Measurements from ENCODE around the gene TUBB8B. TPM values are rescaled to one million over a fixed set of nuclear protein-coding genes. Genes with fewer than 3 reads are reported as not detected.
"Not testable (repeated sequence)": the region's sequence is repeated elsewhere in the genome, so short reads cannot be mapped to it uniquely, and the experiment has no call there.

Gene TUBB8B
- total RNA-seq, 1 donor from 2014 or later, result 0.36 TPM

- H3K9ac ChIP-seq; H3K4me1 Mint-ChIP-seq; H3K27ac ChIP-seq; H3K27ac Mint-ChIP-seq; H3K79me2 ChIP-seq (ENCODE audit: low read depth); H3K36me3 Mint-ChIP-seq; H3F3A ChIP-seq (ENCODE audit: low read depth); H3K36me3 ChIP-seq; H3K9me3 ChIP-seq (ENCODE audit: low read depth); H3K9me3 Mint-ChIP-seq; H2AFZ ChIP-seq (replicated peaks); H3K4me2 ChIP-seq; H4K20me1 ChIP-seq (ENCODE audit: low read depth); H3K4me1 ChIP-seq; DNase-seq (ENCODE audit: low spot score); H3K27me3 Mint-ChIP-seq (ENCODE audit: insufficient read depth, low read depth); H3K4me3 Mint-ChIP-seq; H3K4me3 ChIP-seq; H3K27me3 ChIP-seq: not testable (repeated sequence)
Observed at GRCh38 chr18:91561-91960, 42.1 kb upstream of the TUBB8B start.

- not testable (repeated sequence) for H3F3A ChIP-seq (ENCODE audit: low read depth); H3K36me3 ChIP-seq; H3K27ac Mint-ChIP-seq; H3K27me3 ChIP-seq; H3K27ac ChIP-seq; H3K4me3 ChIP-seq; H3K79me2 ChIP-seq (ENCODE audit: low read depth); H2AFZ ChIP-seq (replicated peaks); H3K4me3 Mint-ChIP-seq; H3K27me3 Mint-ChIP-seq (ENCODE audit: insufficient read depth, low read depth); H3K9me3 ChIP-seq (ENCODE audit: low read depth); H3K4me2 ChIP-seq; H3K9me3 Mint-ChIP-seq; H3K36me3 Mint-ChIP-seq; DNase-seq (ENCODE audit: low spot score); H3K9ac ChIP-seq; H3K4me1 Mint-ChIP-seq; H4K20me1 ChIP-seq (ENCODE audit: low read depth); H3K4me1 ChIP-seq
Observed at GRCh38 chr18:90396-91193, 41.2 kb upstream of the TUBB8B start.

- H3K9me3 ChIP-seq (ENCODE audit: low read depth); H3K27ac ChIP-seq; H3K9me3 Mint-ChIP-seq; H3K4me2 ChIP-seq; H4K20me1 ChIP-seq (ENCODE audit: low read depth); DNase-seq (ENCODE audit: low spot score); H3K4me1 ChIP-seq; H3K36me3 Mint-ChIP-seq; H3K4me3 Mint-ChIP-seq; H3K9ac ChIP-seq; H2AFZ ChIP-seq (replicated peaks); H3K4me3 ChIP-seq; H3K27ac Mint-ChIP-seq; H3K79me2 ChIP-seq (ENCODE audit: low read depth); H3K27me3 Mint-ChIP-seq (ENCODE audit: insufficient read depth, low read depth); H3K36me3 ChIP-seq; H3K27me3 ChIP-seq; H3K4me1 Mint-ChIP-seq; H3F3A ChIP-seq (ENCODE audit: low read depth): not testable (repeated sequence)
Observed at GRCh38 chr18:89124-89523, 39.7 kb upstream of the TUBB8B start.

GRCh38 chr18:84801-85200 lies 35.4 kb upstream of the TUBB8B start:
- H3K36me3 Mint-ChIP-seq; DNase-seq (ENCODE audit: low spot score); H3K4me1 Mint-ChIP-seq; H3K9ac ChIP-seq; H3K4me2 ChIP-seq; H3K4me3 Mint-ChIP-seq; H3K9me3 ChIP-seq (ENCODE audit: low read depth); H3K4me3 ChIP-seq; H4K20me1 ChIP-seq (ENCODE audit: low read depth); H3K36me3 ChIP-seq; H3K27ac ChIP-seq; H3K27ac Mint-ChIP-seq; H3K9me3 Mint-ChIP-seq; H3F3A ChIP-seq (ENCODE audit: low read depth); H3K79me2 ChIP-seq (ENCODE audit: low read depth); H2AFZ ChIP-seq (replicated peaks); H3K4me1 ChIP-seq; H3K27me3 ChIP-seq: not testable (repeated sequence)
- peaks cover 18% of the 10 kb centered on the region for H3K27me3 Mint-ChIP-seq (ENCODE audit: insufficient read depth, low read depth)

GRCh38 chr18:82626-83209 lies 33.3 kb upstream of the TUBB8B start:
- not testable (repeated sequence) for H3K9me3 ChIP-seq (ENCODE audit: low read depth); H3K27me3 ChIP-seq; H3K9ac ChIP-seq; H3F3A ChIP-seq (ENCODE audit: low read depth); H3K36me3 ChIP-seq; H3K79me2 ChIP-seq (ENCODE audit: low read depth); H3K4me1 ChIP-seq; H4K20me1 ChIP-seq (ENCODE audit: low read depth); DNase-seq (ENCODE audit: low spot score); H3K4me3 Mint-ChIP-seq; H3K36me3 Mint-ChIP-seq; H3K4me3 ChIP-seq; H2AFZ ChIP-seq (replicated peaks); H3K27ac ChIP-seq; H3K4me1 Mint-ChIP-seq; H3K4me2 ChIP-seq
- peaks cover 18% of the 10 kb centered on the region for H3K27me3 Mint-ChIP-seq (ENCODE audit: insufficient read depth, low read depth)
- peak overlapping the region; percentile 53 for H3K27ac Mint-ChIP-seq
- H3K9me3 Mint-ChIP-seq, result peaks cover 10% of the 10 kb centered on the region

- H3K4me2 ChIP-seq; H2AFZ ChIP-seq (replicated peaks); H3K79me2 ChIP-seq (ENCODE audit: low read depth); H3K27ac ChIP-seq; H3K36me3 ChIP-seq; H3K36me3 Mint-ChIP-seq; H3K9ac ChIP-seq; H3F3A ChIP-seq (ENCODE audit: low read depth); H3K27me3 ChIP-seq; H3K4me1 ChIP-seq; H3K9me3 Mint-ChIP-seq; DNase-seq (ENCODE audit: low spot score); H3K4me3 ChIP-seq; H3K9me3 ChIP-seq (ENCODE audit: low read depth); H4K20me1 ChIP-seq (ENCODE audit: low read depth); H3K4me1 Mint-ChIP-seq: not testable (repeated sequence)
- H3K4me3 Mint-ChIP-seq, result peak overlapping the region; percentile 72
- H3K27me3 Mint-ChIP-seq (ENCODE audit: insufficient read depth, low read depth), result peaks cover 16% of the 10 kb centered on the region
- peak overlapping the region; percentile 47 for H3K27ac Mint-ChIP-seq
Observed at GRCh38 chr18:80881-81280, 31.5 kb upstream of the TUBB8B start.

- H4K20me1 ChIP-seq (ENCODE audit: low read depth), result not testable (repeated sequence)
Observed at GRCh38 chr18:80202-80601, 30.8 kb upstream of the TUBB8B start.

GRCh38 chr18:75525-76160 lies 26.2 kb upstream of the TUBB8B start:
- H3K4me2 ChIP-seq; H3K4me1 Mint-ChIP-seq; H3K36me3 ChIP-seq; H3K27me3 ChIP-seq; H3K9me3 ChIP-seq (ENCODE audit: low read depth); H3K9ac ChIP-seq; H3K27ac ChIP-seq; H3F3A ChIP-seq (ENCODE audit: low read depth); H3K27me3 Mint-ChIP-seq (ENCODE audit: insufficient read depth, low read depth); H2AFZ ChIP-seq (replicated peaks); H3K9me3 Mint-ChIP-seq; H3K36me3 Mint-ChIP-seq; H3K4me3 ChIP-seq; H3K4me3 Mint-ChIP-seq; H3K27ac Mint-ChIP-seq; DNase-seq (ENCODE audit: low spot score); H3K4me1 ChIP-seq; H4K20me1 ChIP-seq (ENCODE audit: low read depth); H3K79me2 ChIP-seq (ENCODE audit: low read depth): not testable (repeated sequence)

More at GRCh38 chr18:80202-80601, 30.8 kb upstream of the TUBB8B start:
- H3K27me3 Mint-ChIP-seq (ENCODE audit: insufficient read depth, low read depth), result peaks cover 16% of the 10 kb centered on the region
- not testable (repeated sequence) for H3K4me2 ChIP-seq; H3K4me1 ChIP-seq; H3K79me2 ChIP-seq (ENCODE audit: low read depth); H3K9ac ChIP-seq; H3K4me1 Mint-ChIP-seq; H3K9me3 ChIP-seq (ENCODE audit: low read depth); H2AFZ ChIP-seq (replicated peaks); H3K36me3 Mint-ChIP-seq; H3K4me3 Mint-ChIP-seq; H3K27ac Mint-ChIP-seq; H3F3A ChIP-seq (ENCODE audit: low read depth); H3K4me3 ChIP-seq; H3K36me3 ChIP-seq; H3K27ac ChIP-seq; H3K9me3 Mint-ChIP-seq; DNase-seq (ENCODE audit: low spot score); H3K27me3 ChIP-seq

Measured in neural progenitor cell (in vitro differentiated cells).